Hindlimb muscle (tissue), 1 donor: ENCODE measurements around the gene PPP1R3G. TPM values are rescaled to one million over a fixed set of nuclear protein-coding genes. Genes with fewer than 3 reads are reported as not detected.

ENCODE experiments used
- DNase-seq: peaks from one replicate; pipeline ENCODE4 v3.0.0-alpha.2; 2013
- polyA plus RNA-seq: library from polyadenylated mRNA; unstranded; fragments of 120-200 nt; gene quantifications from one replicate; pipeline ENCODE4 v1.2.1, GENCODE V29; 2013; ENCODE audit not compliant: insufficient read length

Gene PPP1R3G
- polyA plus RNA-seq, 1 donor, result 1.9 TPM

- no peak for DNase-seq
These were observed 12.7 kb upstream of the PPP1R3G start for GRCh38 chr6:5072440-5072839.

GRCh38 chr6:5073992-5074391 lies 11.1 kb upstream of the PPP1R3G start:
- no peak for DNase-seq

- DNase-seq, result no peak
These were observed 8.2 kb upstream of the PPP1R3G start for GRCh38 chr6:5076931-5077330.

GRCh38 chr6:5078121-5078669 lies 6.9 kb upstream of the PPP1R3G start:
- no peak for DNase-seq

GRCh38 chr6:5079692-5080091 lies 5.4 kb upstream of the PPP1R3G start:
- no peak for DNase-seq

GRCh38 chr6:5080574-5080973 lies 4.6 kb upstream of the PPP1R3G start:
- DNase-seq, result no peak

- no peak for DNase-seq
These were observed 4.0 kb upstream of the PPP1R3G start for GRCh38 chr6:5081182-5081581.

- no peak for DNase-seq
These were observed 3.2 kb upstream of the PPP1R3G start for GRCh38 chr6:5081955-5082354.

- DNase-seq, result no peak
These were observed 2.4 kb upstream of the PPP1R3G start for GRCh38 chr6:5082487-5083306.

GRCh38 chr6:5083307-5083583 lies 1.9 kb upstream of the PPP1R3G start:
- no peak for DNase-seq

GRCh38 chr6:5083813-5084359 lies 1.3 kb upstream of the PPP1R3G start:
- no peak for DNase-seq

GRCh38 chr6:5084360-5084780 lies 771 bp upstream of the PPP1R3G start:
- peak; percentile 70 for DNase-seq

- DNase-seq, result peak; percentile 55
These were observed 630 bp downstream of the PPP1R3G start for GRCh38 chr6:5085648-5086293.

GRCh38 chr6:5086294-5086890 lies 1.3 kb downstream of the PPP1R3G start:
- peak; percentile 27 for DNase-seq

GRCh38 chr6:5087389-5087788 lies 2.2 kb downstream of the PPP1R3G start:
- DNase-seq, result peak; percentile 35

GRCh38 chr6:5088780-5089179 lies 3.6 kb downstream of the PPP1R3G start:
- no peak for DNase-seq

- DNase-seq, result no peak
These were observed 4.6 kb downstream of the PPP1R3G start for GRCh38 chr6:5089481-5090438.

- no peak for DNase-seq
These were observed 5.5 kb downstream of the PPP1R3G start for GRCh38 chr6:5090603-5091002.

- DNase-seq, result no peak
These were observed 6.3 kb downstream of the PPP1R3G start for GRCh38 chr6:5091210-5092069.

GRCh38 chr6:5093231-5094015 lies 8.3 kb downstream of the PPP1R3G start:
- no peak for DNase-seq
